Transverse colon (tissue), 4 donors: Measurements from ENCODE around the gene SRRM4.

Experiments
- CTCF ChIP-seq, 5 experiments: fragments of 200-600 bp in 3 of 5; fragments of 450-650 bp in 2 of 5; sonication (generic) in 3 of 5; IDR thresholded peaks; 1 replicate in 2 of 5; 2 replicates in 3 of 5; pipeline ENCODE4 v1.5.1; 2016 to 2017; ENCODE audit warnings: antibody characterized with exemption in 5 of 5, inconsistent platforms in 3 of 5, mild to moderate bottlenecking in 2 of 5, moderate library complexity in 1 of 5
- EP300 ChIP-seq: sonication (generic); formaldehyde crosslinking; IDR thresholded peaks from one replicate; pipeline ENCODE4 v1.6.1; 2017; ENCODE audit warnings: antibody characterized with exemption, low read depth
- POLR2A ChIP-seq: fragments of 450-650 bp; IDR thresholded peaks from one replicate; pipeline ENCODE4 v1.6.1; 2016; ENCODE audit warnings: antibody characterized with exemption, mild to moderate bottlenecking, moderate library complexity
- POLR2AphosphoS5 ChIP-seq, 3 donors: sonication (generic); formaldehyde crosslinking; IDR thresholded peaks; one replicate each; pipeline ENCODE4 v1.6.1; 2016; ENCODE audit warnings: antibody characterized with exemption in 3 of 3

- no peak for TF ChIP-seq CTCF (IDR thresholded peaks at IDR 0.05)
- TF ChIP-seq POLR2A = no peak
- TF ChIP-seq EP300 = no peak
- no peak for TF ChIP-seq POLR2AphosphoS5 (IDR thresholded peaks at IDR 0.05)
Measured at GRCh38 chr12:119075918-119076317, 94.6 kb downstream of the SRRM4 start.
